ENCODE data around the gene NCOR1.

NCOR1 gene

DNA sequence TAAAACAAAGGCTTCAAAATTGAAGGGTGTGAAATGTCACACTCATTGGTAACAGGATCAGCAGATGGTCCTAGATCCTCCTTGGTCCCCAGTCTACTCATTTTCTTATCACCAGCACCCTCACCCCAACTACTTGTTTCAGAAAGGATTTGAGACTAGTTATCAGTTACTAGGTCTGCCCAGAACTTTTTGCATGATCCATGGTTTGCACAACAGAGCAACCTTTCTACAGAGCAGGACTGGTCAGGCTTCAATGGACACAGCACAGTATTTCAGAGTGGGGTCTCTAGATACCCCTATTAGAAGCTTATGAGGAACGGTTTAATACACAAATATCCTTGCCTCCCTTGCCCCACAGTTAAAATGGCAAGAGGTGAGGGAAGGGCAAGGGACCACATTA is 190.1 kb downstream of the NCOR1 start:
- DNase-seq, result no peak

DNA sequence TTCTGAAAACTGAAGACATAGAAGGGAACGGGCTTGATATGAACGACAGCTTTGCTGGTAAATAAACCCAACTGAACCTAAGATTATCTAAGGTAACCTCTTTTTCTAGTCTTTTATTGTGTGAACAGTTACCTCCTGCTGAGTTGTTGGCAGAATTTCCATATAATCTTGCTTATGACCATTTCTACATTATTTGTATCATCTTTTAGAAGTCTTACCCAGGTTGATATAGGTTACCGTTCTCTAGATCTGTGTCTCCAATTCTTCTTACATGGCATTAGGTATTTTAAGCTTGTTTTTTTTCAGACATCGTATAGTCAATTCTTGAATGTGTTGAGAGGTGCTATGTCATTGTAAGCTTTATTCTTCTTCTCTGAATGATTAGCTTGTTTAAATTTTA is 191.5 kb downstream of the NCOR1 start:
- no peak for DNase-seq

DNA sequence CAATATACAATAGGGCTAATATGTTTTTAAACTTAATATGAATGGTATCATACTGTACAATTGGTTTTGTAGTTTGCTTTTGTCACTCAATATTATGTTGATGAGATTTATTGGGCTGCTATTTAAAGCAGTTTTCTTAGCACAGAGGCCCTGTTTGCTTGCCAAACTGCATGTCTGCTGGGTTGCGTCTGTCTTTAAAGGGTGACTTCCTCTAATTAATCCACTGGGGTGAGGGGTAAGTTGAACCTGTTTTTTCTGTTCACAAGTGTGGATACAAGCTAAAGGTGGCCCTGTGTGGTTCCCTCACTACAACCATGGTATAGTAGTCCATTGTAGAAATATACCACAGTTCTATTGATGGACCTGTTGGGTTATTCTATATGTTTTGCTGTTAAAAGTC is 196.0 kb downstream of the NCOR1 start:
- DNase-seq, result no peak

GRCh38 chr17:16013943-16014407 is 201.4 kb downstream of the NCOR1 start:
- peak; percentile 45 for DNase-seq

- no peak for DNase-seq
Observed at GRCh38 chr17:16007439-16007838, 207.9 kb downstream of the NCOR1 start.

DNA sequence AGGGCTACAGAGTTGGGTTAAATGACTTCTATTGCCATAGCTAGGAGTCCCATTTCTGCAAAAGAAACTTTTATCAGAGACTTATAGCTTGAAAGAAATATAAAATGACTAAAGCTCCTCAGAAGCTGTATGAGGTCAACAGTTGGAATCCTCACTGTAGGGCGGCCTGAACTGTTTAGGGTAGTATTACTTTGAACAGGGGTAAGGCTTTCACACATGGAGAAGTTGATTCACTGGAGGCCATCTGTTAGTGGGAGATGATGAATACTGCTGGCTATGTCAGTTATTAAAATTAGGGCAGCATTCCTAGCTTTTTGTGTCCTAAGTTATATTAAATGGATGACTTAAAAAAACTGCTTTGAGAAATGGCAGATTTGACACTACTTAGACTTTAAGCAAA is 209.7 kb downstream of the NCOR1 start:
- DNase-seq, result no peak

DNA sequence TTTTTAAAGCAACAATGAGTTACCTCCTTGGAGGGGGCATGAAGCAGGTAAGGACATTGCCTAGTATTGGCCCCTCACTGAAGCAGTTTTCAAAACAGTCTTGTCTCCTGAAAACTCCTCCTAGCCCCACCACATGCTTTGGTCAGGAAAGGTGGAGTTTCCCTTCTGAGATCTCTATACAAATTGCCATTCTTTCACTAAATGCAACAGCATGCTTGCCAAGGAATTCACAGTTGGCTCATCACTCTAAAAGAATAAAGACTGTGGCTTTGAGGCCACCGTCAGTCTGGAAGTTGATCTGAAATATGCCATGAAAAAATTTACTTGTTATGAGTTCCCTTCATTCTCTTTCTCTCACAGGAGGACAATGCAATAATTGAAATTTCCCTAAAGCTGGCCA is 211.5 kb downstream of the NCOR1 start:
- DNase-seq, result no peak

DNA sequence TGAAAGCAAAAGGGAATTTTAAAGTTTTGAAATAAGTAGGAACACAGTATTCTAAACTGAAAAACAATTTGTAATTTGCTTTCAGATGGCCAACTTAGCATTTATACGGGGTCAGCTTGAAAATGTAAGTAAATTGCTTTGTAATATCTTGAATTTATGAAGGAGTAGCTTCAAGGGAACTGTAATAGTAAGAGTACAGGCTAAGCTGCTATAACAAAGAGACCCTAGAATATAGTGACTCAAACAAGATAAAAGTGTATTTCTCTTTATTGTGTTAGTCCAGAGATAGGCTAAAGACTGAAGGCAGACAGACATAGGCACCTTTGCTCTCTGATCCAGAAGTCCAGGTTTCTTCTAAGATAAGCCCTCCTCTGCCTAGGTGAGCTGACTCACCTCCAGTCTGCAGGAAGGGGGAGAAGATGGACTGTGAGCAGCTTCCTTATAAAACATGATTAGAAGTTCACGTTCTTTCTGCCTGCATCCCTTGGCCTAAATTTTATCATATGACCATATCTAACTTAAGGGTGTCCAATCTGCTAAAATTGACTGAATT is 212.6 kb downstream of the NCOR1 start:
- DNase-seq, result no peak

DNA sequence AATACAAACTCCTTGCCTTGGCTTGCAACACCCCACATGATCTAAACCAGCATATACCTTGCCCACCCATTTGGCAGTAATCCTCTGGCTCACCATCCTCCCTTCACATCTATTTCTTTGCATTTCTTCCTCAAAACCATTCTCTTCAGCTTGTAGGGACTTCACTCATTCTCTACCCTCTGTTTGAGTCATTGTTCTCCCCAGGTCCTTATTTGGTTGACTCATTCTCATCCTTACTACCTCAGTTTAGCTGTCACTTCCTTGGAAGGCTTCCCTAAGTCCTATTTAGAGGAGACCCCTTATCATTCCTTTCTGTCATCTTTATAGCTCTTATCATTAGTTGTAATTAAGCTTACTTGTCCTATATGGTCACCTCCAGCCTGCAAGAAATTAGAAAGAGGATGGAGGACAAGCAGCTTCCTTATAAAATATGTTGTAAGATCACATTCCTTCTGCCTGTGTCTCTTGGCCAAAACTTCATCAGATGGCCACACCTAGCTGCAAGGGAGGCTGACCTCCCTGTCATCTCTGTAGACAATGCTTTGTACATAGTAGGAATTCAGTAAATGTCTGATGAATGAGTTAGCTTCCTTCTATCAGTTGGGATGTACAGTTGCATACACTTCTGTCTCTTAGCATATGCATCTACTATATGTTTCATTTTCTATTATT is 214.0 kb downstream of the NCOR1 start:
- DNase-seq, result no peak

DNA sequence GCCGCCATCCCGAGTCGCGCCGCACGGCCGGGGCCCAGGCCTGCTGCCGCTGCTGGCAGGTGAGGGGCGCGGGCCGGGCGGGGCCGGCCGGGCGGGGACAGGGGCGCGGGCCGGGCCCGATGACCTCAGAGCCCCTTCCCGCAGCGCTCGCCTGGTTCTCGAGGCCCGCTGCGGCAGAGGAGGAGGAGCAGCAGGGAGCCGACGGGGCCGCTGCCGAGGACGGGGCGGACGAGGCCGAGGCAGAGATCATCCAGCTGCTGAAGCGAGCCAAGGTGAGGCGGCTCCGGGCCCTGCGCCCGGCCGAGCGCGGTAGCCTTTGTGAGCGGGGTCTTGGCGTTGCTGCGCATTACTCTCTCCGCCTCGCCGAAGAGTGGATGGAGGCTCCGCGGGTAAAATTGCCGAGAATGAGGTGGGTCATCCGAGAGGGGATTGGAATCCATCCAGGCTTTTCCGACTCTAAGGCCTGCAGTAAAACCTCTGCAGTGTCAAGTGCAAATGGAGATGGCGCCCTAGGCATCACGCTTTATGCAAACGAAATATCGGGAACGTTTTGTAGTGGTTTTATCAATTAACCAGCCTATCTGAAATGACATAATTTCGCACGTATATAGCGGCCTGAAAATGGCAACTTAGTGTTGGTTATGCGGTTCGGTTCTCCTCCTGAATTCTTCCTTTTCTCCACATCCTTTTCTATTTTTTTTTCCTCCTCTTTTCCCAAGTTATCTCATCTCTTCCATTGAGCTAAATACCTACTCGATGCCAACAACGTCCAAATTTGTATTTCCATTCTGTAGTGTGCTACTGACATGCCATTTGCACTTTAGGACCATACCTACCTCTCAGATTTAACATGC is 215.1 kb downstream of the NCOR1 start:
- peak; percentile 84 for DNase-seq

DNA sequence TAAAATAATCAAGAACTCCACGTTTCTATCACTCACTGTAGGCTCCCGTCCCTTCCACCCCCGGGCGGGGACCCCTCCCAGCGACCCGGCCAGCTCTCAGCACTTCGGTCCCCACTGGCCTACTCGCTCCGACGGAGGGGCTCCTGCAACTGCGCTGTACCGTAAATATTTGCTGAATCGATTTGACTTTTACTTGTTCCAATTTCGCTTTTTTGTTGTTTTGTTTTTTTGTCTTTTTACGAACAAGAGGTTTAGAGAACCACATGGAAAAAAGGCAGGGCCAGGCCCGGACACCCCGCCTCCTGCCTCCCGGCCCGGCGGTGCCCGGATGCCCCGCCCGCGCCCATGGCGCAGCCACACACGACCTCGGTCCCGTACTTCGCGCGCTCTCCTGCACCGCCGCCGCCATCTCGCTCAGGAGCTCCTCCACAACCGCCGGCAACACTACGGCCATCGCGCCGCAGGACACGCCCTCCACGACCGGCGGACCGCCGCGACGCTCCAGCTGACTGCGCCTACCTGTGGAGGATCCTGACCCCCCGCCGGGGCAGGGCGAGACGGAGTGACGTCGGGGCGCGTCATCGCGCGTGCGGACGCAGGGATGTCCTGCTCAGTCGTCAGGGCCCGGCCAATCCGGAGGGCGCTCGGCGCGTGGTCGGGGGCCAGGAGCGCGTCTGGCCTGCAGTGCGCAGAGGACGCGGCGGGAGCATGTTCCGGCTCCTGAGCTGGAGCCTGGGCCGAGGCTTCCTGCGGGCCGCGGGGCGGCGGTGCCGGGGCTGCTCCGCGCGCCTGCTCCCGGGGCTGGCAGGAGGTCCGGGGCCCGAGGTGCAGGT is 216.0 kb downstream of the NCOR1 start, which contains the start of the genes TTC19 and ZSWIM7:
TTC19 (plus strand) TSS at position 684 of the 833 bp plus-strand sequence; CDS start at position 709, 25 bp downstream.
ZSWIM7 (minus strand) TSS at position 564 of the 833 bp plus-strand sequence; CDS start at position 454, 110 bp downstream.
- DNase-seq, result peak; percentile 98

DNA sequence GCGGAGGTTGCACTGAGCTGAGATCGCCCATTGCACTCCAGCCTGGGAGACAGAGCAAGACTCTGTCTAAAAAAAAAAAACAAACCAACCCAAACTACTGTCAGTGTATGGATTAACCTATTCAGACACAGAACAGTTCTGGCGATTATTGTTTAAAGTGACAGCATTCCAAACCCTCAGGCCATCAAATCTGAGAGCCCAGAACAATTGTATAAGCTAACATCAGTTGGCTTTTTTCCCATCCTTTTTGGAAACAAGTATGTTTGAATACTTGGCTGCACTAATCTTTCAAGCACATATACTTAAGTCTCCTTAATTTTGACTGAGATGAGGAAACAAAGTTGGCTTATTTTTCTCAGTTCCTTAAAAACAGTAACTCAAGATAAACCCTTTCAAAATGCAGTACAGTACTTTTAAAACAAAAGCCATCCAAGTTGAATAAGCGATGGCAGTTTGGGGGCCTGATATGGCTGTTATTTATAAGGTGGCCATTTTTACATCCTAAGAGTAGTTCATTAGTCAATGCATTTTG is 217.2 kb downstream of the NCOR1 start:
- DNase-seq, result no peak

DNA sequence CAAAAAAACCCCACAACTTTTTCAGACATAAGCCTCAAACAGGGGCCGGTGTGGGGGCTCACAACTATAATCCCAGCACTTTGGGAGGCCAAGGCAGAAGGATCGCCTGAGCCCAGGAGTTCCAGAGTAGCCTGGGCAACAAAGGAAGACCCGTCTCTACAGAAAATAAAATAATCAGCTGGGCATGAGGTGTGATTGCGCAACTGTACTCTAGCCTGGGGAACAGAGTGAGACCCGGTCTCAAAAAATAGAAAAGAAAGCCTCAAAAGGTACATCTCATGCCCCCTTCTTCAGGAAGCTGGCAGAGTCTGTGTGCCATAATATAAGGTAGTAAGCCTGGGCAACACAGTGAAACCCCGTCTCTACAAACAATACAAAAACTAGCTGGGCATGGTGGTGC is 219.0 kb downstream of the NCOR1 start:
- DNase-seq, result no peak

DNA sequence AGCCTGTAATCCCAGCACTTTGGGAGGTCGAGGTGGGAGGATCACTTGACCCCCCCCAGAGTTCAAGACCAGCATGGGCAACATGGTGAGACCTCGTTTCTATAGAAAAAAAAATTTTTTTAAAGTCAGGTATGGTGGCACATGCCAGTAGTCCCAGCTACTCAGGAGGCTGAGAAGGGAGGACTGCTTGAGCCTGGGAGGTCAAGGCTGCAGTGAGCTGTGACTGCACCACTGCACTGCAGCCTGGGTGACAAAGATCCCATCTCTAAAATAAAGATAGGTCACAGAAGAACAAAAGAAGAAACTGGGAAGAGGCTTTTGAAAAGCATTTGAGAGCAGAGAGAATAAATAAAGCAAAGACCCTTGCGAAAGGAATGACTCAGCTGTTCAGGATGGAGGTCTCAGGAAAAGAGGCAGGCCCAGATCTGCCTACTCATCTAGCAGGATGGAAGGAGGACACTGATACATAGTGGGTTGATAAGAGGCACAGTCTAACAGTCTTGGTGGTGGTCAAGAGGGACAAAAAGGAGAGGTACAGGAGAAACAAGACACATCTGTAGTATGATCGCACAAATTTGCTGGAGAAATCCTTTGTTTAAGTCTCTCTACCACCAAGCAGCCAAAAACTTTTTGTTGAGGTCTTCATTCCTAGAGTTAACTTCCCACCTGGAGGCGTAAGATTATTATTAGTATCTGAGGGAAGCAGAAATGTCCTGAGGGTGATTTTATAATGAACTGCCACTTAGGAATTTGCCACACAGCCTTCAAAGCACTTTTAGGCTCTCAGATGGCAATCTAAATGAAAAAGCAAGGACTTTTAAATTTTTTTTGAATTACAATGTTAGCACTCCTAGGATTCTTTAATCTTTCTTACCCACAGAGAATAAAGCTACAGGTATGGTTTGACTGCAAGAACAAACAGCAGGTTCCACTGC is 233.4 kb downstream of the NCOR1 start:
- no peak for DNase-seq

- no peak for DNase-seq
Observed at GRCh38 chr17:15981208-15981607, 234.1 kb downstream of the NCOR1 start.

Data from eye (tissue), 1 donor.